ENCODE measurements around the gene TCERG1L. TPM values are rescaled to one million over a fixed set of nuclear protein-coding genes. Genes with fewer than 3 reads are reported as not detected.
"Not testable (repeated sequence)": the region's sequence is repeated elsewhere in the genome, so short reads cannot be mapped to it uniquely, and the experiment has no call there.

The TCERG1L gene
- total RNA-seq, 1 donor from 2014 or later: 0.05 TPM

DNA sequence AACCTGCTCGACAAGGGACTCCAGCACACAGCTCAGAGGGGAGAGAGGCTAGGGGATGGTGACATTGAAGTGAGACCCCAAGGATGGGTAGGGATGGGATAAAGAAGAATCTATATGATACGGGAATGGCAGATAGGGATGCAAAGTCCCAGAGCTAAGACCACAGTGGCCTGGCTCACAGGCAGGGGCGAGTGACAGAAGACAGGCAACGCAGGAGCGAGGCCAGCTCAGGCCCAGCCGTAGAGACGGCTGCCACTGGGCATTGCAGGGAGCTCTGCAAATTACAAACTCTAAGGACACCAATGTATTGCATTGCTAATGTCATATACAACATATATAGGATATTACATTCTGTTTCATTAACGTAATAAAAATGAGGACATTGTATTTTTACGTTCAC, 131.4 kb downstream of the TCERG1L start:
- H3K36me3 Mint-ChIP-seq (ENCODE audit: low read depth): no peaks in the 10 kb centered on the region
- no peaks in the 10 kb centered on the region for H3K4me1 Mint-ChIP-seq (ENCODE audit: low read depth)
- no peaks in the 10 kb centered on the region for H3K9me3 Mint-ChIP-seq
- H3K4me3 Mint-ChIP-seq: no peak overlapping the region
- no peak for DNase-seq (ENCODE audit: low spot score)
- H3K27me3 Mint-ChIP-seq (ENCODE audit: insufficient read depth): no peaks in the 10 kb centered on the region
- no peak overlapping the region for H3K27ac Mint-ChIP-seq
- intact Hi-C loops (cut with micrococcal nuclease): no loop called here

DNA sequence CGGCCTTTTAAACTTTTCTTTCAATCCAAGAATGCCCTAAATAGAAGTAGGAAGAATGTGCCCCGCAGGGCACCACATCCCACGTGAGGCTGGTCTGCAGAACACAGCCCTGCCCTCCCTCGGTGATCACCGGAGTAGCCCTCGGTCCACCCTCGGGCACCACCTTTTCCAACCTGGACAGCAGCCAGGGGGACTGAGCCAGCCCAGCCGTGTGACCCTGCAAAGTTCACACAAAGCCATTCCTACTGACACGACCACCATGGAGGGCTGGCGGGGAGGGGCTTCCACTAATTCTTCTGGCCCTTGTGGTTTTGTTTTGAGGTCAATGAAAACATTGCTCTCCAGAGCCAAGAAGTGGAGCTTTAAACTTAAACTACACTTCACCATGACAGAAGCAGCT, 132.2 kb downstream of the TCERG1L start:
- no peaks in the 10 kb centered on the region for H3K36me3 Mint-ChIP-seq (ENCODE audit: low read depth)
- no peaks in the 10 kb centered on the region for H3K9me3 Mint-ChIP-seq
- no peak overlapping the region for H3K4me3 Mint-ChIP-seq
- no peaks in the 10 kb centered on the region for H3K4me1 Mint-ChIP-seq (ENCODE audit: low read depth)
- no peak for DNase-seq (ENCODE audit: low spot score)
- intact Hi-C loops (cut with micrococcal nuclease): no loop called here
- no peaks in the 10 kb centered on the region for H3K27me3 Mint-ChIP-seq (ENCODE audit: insufficient read depth)
- H3K27ac Mint-ChIP-seq: no peak overlapping the region

DNA sequence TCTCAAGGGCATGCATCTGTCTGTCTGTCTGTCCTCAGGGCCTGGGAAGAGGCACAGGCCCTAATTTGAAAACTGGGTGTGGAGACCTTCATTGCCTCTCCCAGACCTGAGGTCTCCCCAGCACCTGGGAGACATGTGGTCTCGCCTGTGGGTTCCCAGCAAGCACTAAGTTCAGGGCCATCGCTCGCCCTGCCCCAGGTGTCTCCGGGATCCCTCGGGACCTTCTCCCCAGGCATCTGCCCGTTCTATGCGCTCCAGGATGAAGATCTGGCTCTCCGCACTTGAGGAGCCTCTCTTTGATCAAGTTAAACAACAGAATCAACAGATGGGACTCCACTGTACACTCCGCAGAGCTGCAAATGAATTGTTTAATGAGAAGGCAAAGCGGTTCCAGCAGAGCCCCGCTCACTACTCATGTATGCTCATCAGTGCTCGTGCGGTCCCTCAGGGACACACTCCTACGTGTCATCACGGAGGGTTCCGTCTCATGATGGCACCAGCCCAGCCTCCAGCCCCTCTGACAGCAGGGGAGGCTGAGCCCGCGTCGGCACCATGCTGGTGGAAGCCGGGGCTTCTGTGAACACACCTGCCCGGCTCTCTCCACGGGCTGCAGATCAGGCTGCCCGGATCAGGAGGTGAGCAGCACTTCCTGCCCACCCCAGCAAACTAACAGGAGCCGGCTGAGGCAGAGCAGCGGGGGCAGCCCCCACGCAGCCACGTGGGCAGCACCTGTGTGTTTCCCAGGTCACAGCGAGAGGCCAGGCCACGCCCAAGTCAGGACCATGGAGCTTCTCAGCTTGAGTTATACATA, 132.8 kb downstream of the TCERG1L start:
- H3K4me3 Mint-ChIP-seq: no peak overlapping the region
- H3K27ac Mint-ChIP-seq: no peak overlapping the region
- intact Hi-C loops (cut with micrococcal nuclease): no loop called here
- DNase-seq (ENCODE audit: low spot score): no peak
- no peaks in the 10 kb centered on the region for H3K36me3 Mint-ChIP-seq (ENCODE audit: low read depth)
- H3K4me1 Mint-ChIP-seq (ENCODE audit: low read depth): no peaks in the 10 kb centered on the region
- no peaks in the 10 kb centered on the region for H3K9me3 Mint-ChIP-seq
- H3K27me3 Mint-ChIP-seq (ENCODE audit: insufficient read depth): no peaks in the 10 kb centered on the region

DNA sequence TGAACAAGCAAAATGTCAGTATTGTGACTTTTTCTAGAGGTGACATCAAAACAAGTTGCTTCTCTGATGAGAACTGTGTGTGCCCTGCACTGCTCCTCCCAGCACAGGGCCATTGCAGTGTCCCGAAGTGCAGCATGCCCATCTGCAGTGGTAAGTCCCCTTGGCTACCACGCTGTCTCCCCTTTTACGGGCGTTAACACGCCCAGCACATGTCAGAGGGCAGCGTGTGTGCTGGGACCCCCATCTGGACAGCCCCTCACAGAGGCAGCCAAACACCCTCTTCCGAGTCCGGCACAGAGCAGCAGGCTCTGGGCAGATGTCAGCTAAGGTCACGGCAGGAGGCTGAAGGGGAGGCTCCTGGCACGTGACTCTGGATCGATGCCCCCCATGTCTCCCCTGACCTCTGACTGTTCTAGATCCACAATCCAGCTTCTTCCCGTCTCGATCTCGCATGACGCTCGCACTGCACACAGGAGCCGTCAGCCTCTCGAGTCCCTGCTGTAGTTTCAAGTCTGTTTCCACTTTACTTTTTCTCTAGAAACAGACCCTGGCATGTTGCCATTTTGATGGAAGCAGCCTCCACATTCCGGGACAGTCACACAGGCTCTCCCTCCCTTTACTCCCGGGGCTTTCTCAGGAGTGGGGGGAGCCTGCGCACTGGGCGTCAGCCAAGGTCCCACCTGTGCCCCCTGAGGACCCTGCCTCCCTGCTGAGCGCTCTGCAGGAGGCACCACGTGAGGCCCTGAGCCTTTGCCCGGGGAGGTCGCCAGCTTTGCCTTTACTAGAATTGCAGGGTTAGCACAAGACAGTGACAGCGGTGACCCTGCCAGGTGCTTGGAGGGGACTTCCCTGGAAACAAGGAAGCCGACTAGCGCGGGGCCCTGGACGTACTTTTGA, 133.8 kb downstream of the TCERG1L start:
- Mint-ChIP-seq H3K36me3 (ENCODE audit: low read depth) (no peaks in the 10 kb centered on the region), H3K27ac (no peak overlapping the region), H3K4me1 (ENCODE audit: low read depth) (no peaks in the 10 kb centered on the region), H3K9me3 (no peaks in the 10 kb centered on the region), H3K27me3 (ENCODE audit: insufficient read depth) (no peaks in the 10 kb centered on the region), H3K4me3 (no peak overlapping the region)
- DNase-seq (ENCODE audit: low spot score): no peak
- intact Hi-C loops (cut with micrococcal nuclease): no loop called here

DNA sequence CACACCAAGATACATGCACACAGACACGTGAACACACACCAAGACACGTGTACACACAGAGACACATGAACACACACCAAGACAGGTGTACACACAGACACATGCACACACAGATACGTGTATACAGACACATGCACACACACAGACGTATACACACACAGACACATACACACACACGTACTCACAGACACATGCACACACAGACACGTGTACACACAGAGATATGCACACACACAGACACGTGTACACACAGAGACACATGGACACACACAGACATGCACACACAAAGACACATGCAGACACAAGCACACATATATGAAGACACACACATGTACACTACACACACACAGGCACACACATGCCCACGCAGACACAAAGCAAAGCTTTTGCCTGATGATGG, 134.6 kb downstream of the TCERG1L start:
- no peak overlapping the region for H3K4me3 Mint-ChIP-seq
- intact Hi-C loops (cut with micrococcal nuclease): no loop called here
- no peaks in the 10 kb centered on the region for H3K4me1 Mint-ChIP-seq (ENCODE audit: low read depth)
- DNase-seq (ENCODE audit: low spot score): no peak
- no peaks in the 10 kb centered on the region for H3K27me3 Mint-ChIP-seq (ENCODE audit: insufficient read depth)
- no peaks in the 10 kb centered on the region for H3K36me3 Mint-ChIP-seq (ENCODE audit: low read depth)
- no peak overlapping the region for H3K27ac Mint-ChIP-seq
- H3K9me3 Mint-ChIP-seq: no peaks in the 10 kb centered on the region

DNA sequence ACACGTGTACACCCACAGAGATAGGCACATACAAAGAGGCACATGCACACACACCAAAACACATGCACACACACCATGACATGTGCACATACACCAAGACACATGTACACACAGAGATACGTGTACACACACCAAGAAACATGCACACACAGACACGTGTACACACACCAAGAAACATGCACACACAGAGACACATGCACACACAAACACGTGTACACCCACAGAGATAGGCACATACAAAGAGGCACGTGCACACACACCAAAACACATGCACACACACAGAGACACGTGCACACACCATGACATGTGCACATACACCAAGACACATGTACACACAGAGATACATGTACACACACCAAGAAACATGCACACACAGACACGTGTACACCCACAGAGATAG, 135.2 kb downstream of the TCERG1L start:
- H3K36me3 Mint-ChIP-seq (ENCODE audit: low read depth); H3K27ac Mint-ChIP-seq; H3K4me1 Mint-ChIP-seq (ENCODE audit: low read depth); H3K4me3 Mint-ChIP-seq; H3K27me3 Mint-ChIP-seq (ENCODE audit: insufficient read depth); DNase-seq (ENCODE audit: low spot score); intact Hi-C loops (cut with micrococcal nuclease); H3K9me3 Mint-ChIP-seq: not testable (repeated sequence)

DNA sequence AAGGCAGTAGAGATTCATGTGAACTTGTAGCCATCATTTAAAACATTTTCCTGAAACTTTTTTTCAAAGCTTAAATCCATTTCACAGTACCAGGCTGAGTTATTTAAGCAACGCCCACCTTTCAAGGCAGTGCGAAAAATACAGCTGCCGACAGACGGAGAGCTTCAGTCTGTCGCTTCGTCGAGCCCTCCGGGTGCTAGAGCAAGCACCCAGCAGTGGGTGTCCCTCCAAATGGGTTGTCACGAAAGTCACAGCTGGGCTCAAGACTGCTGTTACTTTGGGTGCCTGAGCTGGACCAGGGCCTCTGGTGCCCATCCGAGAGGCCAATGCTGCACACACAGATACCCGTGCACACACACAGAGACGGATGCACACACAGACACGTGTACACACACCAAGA, 135.6 kb downstream of the TCERG1L start:
- no peaks in the 10 kb centered on the region for H3K4me1 Mint-ChIP-seq (ENCODE audit: low read depth)

DNA sequence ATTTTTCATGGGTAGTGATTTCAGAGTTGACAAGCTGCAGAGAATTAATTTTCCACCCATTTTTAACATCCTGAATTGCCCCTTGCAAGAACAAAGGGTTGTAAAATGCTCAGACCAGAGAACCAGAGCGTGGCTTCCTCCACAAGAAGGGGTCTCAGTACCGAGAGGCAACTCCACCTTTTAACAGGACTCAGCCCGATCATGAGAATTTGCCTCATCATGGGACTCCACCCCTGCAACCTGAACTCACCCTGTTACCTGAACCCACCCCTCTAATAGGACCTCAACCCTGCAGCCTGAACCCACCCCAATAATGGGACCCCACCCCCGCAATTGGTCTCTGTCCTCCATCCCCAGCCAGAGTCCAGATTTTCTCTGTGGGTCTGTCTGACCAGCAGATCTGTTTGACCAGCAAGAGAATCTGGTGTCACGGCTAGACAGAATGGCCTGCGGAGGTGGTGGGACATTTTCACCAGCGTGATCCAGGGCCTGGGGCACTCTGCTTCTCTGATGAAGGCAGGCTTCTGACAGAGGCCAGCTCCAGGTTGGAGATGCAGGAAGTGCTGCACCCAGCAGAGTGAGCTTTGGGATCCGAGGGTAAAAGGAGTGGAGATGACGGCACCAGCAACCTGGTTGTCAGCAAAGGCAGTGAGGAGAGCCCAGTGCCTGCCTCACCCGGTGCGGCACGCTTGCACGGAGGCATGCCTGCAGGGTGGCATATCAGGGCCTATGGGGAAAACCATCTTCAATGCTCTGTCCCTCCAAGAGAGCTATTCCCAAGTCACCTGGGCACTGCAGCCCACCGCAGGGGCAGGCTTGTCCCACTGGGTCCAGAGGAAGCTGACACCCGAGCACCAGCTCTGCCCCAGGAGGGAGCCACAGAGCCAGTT, 136.6 kb downstream of the TCERG1L start:
- H3K27me3 Mint-ChIP-seq (ENCODE audit: insufficient read depth): no peaks in the 10 kb centered on the region
- no peak overlapping the region for H3K4me3 Mint-ChIP-seq
- no peak for DNase-seq (ENCODE audit: low spot score)
- H3K9me3 Mint-ChIP-seq: no peaks in the 10 kb centered on the region
- intact Hi-C loops (cut with micrococcal nuclease): no loop called here
- H3K4me1 Mint-ChIP-seq (ENCODE audit: low read depth): no peaks in the 10 kb centered on the region
- no peak overlapping the region for H3K27ac Mint-ChIP-seq
- H3K36me3 Mint-ChIP-seq (ENCODE audit: low read depth): no peaks in the 10 kb centered on the region

More for the DNA sequence above, 135.6 kb downstream of the TCERG1L start:
- Mint-ChIP-seq H3K4me3 (no peak overlapping the region), H3K36me3 (ENCODE audit: low read depth) (no peaks in the 10 kb centered on the region), H3K27ac (no peak overlapping the region), H3K9me3 (no peaks in the 10 kb centered on the region), H3K27me3 (ENCODE audit: insufficient read depth) (no peaks in the 10 kb centered on the region)
- DNase-seq (ENCODE audit: low spot score): no peak
- intact Hi-C loops (cut with micrococcal nuclease): no loop called here

DNA sequence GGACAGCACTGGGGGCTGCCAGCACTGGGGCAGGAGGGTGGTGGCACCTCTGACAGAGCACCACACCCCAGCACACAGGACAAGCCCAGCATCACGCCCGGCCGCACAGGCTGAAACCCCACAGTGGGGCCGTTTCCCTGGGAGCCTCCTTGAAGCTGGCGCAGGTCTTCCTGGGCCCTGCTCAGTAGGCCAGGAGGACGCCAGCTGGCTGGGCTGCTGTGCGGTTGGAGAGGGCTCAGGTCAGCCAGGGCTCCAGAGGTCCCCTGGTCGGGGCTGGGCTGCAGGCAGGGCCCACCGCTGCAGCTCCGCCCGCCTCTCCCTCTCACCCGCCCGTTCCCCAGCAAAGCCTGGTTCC, 137.3 kb downstream of the TCERG1L start:
- no peaks in the 10 kb centered on the region for H3K9me3 Mint-ChIP-seq
- intact Hi-C loops (cut with micrococcal nuclease): no loop called here
- no peak for DNase-seq (ENCODE audit: low spot score)

DNA sequence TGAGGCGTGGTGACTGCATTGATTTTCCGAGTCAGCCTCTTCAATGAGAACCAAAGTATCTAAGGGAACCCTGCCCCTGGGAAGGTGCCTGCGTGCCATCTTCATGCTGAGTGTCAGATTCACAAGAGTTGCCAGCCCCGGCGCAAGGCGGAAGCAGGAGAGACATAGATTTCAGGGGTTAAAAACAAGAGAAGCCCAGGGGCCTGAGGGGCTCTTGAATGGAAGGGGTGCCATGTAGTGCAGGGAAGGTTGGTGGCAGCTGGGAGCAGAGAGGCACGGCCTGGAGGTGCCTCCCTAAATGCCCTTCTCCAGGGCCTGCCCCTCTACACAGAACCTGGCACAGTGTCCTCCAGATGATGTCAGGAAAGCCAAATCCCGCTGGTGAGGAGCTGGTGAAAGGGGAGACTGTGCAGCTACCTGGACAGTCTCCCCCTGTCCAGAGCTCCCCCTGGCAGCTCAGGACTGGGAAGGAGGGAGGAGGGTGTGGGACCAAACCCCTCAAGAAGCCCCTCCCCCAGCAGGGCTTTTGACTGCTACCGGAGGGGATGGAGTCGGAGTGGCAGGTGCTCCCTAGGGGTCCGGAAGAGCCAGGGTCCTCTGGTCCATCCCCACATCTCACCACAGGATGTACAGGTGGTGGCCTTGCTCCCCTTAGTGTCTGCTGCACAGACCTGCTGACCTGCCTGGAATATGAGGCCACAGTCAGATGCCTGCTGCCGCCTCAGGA, 137.9 kb downstream of the TCERG1L start:
- H3K27me3 Mint-ChIP-seq (ENCODE audit: insufficient read depth): no peaks in the 10 kb centered on the region
- no peaks in the 10 kb centered on the region for H3K4me1 Mint-ChIP-seq (ENCODE audit: low read depth)
- H3K9me3 Mint-ChIP-seq: no peaks in the 10 kb centered on the region
- no peak overlapping the region for H3K27ac Mint-ChIP-seq
- H3K36me3 Mint-ChIP-seq (ENCODE audit: low read depth): no peaks in the 10 kb centered on the region
- intact Hi-C loops (cut with micrococcal nuclease): no loop called here
- no peak overlapping the region for H3K4me3 Mint-ChIP-seq
- DNase-seq (ENCODE audit: low spot score): no peak

More for the DNA sequence above, 137.3 kb downstream of the TCERG1L start:
- no peak overlapping the region for H3K4me3 Mint-ChIP-seq
- H3K27ac Mint-ChIP-seq: no peak overlapping the region
- no peaks in the 10 kb centered on the region for H3K4me1 Mint-ChIP-seq (ENCODE audit: low read depth)
- no peaks in the 10 kb centered on the region for H3K36me3 Mint-ChIP-seq (ENCODE audit: low read depth)
- H3K27me3 Mint-ChIP-seq (ENCODE audit: insufficient read depth): no peaks in the 10 kb centered on the region

DNA sequence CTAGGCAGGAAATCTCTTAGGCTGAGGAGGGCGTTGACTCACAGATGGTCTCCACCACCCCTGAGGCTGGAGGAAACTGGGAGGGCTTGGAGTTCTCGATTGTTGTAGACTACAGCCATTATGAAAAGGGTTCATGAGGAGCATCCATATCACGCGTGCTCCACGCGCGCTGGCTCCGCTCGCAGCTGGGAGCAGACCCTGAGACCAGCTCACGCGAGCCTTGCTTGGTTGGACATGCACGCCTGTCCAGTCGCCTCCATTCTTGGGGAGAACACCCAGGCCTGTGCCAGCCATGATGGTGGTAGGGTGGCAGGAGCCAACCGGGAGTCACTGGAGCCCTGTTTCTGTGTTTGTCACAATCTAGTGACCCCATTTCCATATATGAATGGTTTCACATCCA, 139.1 kb downstream of the TCERG1L start:
- H3K27ac Mint-ChIP-seq: no peak overlapping the region
- no peaks in the 10 kb centered on the region for H3K9me3 Mint-ChIP-seq
- H3K4me1 Mint-ChIP-seq (ENCODE audit: low read depth): no peaks in the 10 kb centered on the region
- intact Hi-C loops (cut with micrococcal nuclease): no loop called here
- H3K27me3 Mint-ChIP-seq (ENCODE audit: insufficient read depth): no peaks in the 10 kb centered on the region
- no peaks in the 10 kb centered on the region for H3K36me3 Mint-ChIP-seq (ENCODE audit: low read depth)
- DNase-seq (ENCODE audit: low spot score): no peak
- H3K4me3 Mint-ChIP-seq: no peak overlapping the region

DNA sequence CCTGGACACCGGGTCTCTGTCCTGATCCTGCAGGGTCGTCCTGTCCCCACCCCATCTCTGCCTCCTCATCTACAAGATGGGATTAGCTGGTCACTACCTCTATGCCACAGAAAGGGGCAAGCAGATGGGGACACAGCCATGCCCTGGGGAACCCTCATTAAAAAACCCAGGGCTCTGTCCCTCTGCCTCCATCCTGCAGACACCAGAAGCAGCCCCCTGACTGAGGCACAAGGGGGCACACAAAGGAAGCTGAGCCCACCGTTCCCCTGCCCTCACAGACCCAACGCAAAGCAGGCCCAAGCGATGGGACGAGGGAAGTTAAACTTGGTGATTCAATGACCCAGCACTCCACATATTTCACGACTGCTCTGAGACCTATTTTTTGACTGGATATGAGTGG, 142.4 kb downstream of the TCERG1L start:
- Mint-ChIP-seq H3K4me3 (no peak overlapping the region), H3K27me3 (ENCODE audit: insufficient read depth) (no peaks in the 10 kb centered on the region), H3K36me3 (ENCODE audit: low read depth) (no peaks in the 10 kb centered on the region), H3K9me3 (no peaks in the 10 kb centered on the region), H3K4me1 (ENCODE audit: low read depth) (no peaks in the 10 kb centered on the region), H3K27ac (no peak overlapping the region)
- no peak for DNase-seq (ENCODE audit: low spot score)
- intact Hi-C loops (cut with micrococcal nuclease): no loop called here

Data from activated T-helper 1 cell treated with anti-CD3 and anti-CD28 coated beads, Interleukin-12 subunit alpha, Interleukin-12 subunit beta, Interleukin-2, Interleukin-4 antibody, amounts not matched to agents 30 ng/mL and 10 ng/mL and 1 ng/mL, durations not matched to agents 14 hours and 24 hours and 36 hours (primary cell).